Smooth muscle cell (in vitro differentiated cells): Measurements from ENCODE around the gene SPTBN4. TPM values are rescaled to one million over a fixed set of nuclear protein-coding genes. Genes with fewer than 3 reads are reported as not detected.
"Not testable (repeated sequence)": the region's sequence is repeated elsewhere in the genome, so short reads cannot be mapped to it uniquely, and the experiment has no call there.

Source experiments
- DNase-seq: peaks from one replicate; lab custom pipeline; 2025; ENCODE audit not compliant: unreplicated experiment; lab: John Stamatoyannopoulos, UW
- H2AFZ ChIP-seq: fragments of 200-600 bp; sonication (generic); 2 replicates; pipeline ENCODE4 v1.6.0; 2016; ENCODE audit warnings: antibody characterized with exemption, low read depth, mild to moderate bottlenecking
- H3F3A ChIP-seq: fragments of 200-600 bp; sonication (generic); 2 replicates; pipeline ENCODE4 v1.6.0; 2017; ENCODE audit warnings: antibody characterized with exemption, low read depth
- H3K27ac ChIP-seq: fragments of 200-600 bp; sonication (generic); 2 replicates; pipeline ENCODE4 v1.5.1; 2016; ENCODE audit warnings: low read depth, mild to moderate bottlenecking
- H3K27me3 ChIP-seq: fragments of 200-600 bp; sonication (generic); 2 replicates; pipeline ENCODE4 v1.6.1; 2016; ENCODE audit warnings: low read depth, mild to moderate bottlenecking
- H3K36me3 ChIP-seq: fragments of 200-600 bp; sonication (generic); 2 replicates; pipeline ENCODE4 v1.5.1; 2016; ENCODE audit warnings: low read depth
- H3K4me1 ChIP-seq: fragments of 200-600 bp; sonication (generic); 2 replicates; pipeline ENCODE4 v1.5.1; 2016; ENCODE audit warnings: low read depth
- H3K4me2 ChIP-seq: fragments of 200-600 bp; sonication (generic); 2 replicates; pipeline ENCODE4 v1.6.0; 2016; ENCODE audit warnings: mild to moderate bottlenecking
- H3K4me3 ChIP-seq: fragments of 200-600 bp; sonication (generic); 2 replicates; pipeline ENCODE4 v1.5.1; 2016; ENCODE audit warnings: mild to moderate bottlenecking
- H3K79me2 ChIP-seq: fragments of 200-600 bp; sonication (generic); 2 replicates; pipeline ENCODE4 v1.6.0; 2016; ENCODE audit warnings: low read depth, mild to moderate bottlenecking
- H3K9ac ChIP-seq: fragments of 200-600 bp; sonication (generic); 2 replicates; pipeline ENCODE4 v1.6.0; 2016; ENCODE audit warnings: low read depth
- H3K9me3 ChIP-seq: fragments of 200-600 bp; sonication (generic); replicated peaks from 2 replicates; pipeline ENCODE4 v1.5.1; 2016; ENCODE audit warnings: low read depth
- H4K20me1 ChIP-seq: fragments of 200-600 bp; sonication (generic); 2 replicates; pipeline ENCODE4 v1.6.0; 2016; ENCODE audit warnings: low read depth
- WGBS: methylation state at CpG from one replicate; pipeline ENCODE4 v1.1.7; 2016; ENCODE audit warnings: low lambda C conversion rate; 5-methylcytosine and 5-hydroxymethylcytosine counted together
- polyA plus RNA-seq: library from polyadenylated mRNA; unstranded; fragments of >200 nt; fragmentation: Nextera tagmentation; extraction: Ambion mirVana; gene quantifications from 2 replicates; pipeline ENCODE4 v1.2.1, GENCODE V29; 2016
- total RNA-seq: library from RNA; depleted of rRNA; stranded (reverse); fragments of >200 nt; gene quantifications from 2 replicates; pipeline ENCODE4 v1.2.3, GENCODE V29; 2014
- TF ChIP-seq, protein P1 (sequence below): fragments of 200-600 bp; sonication (generic); IDR thresholded peaks from 2 replicates; pipeline ENCODE4 v1.5.1; 2017; ENCODE audit warnings: borderline replicate concordance, mild to moderate bottlenecking, antibody characterized with exemption; ENCODE audit not compliant: insufficient read depth, poor library complexity, severe bottlenecking

The SPTBN4 gene
- total and polyA plus RNA-seq, 2 experiments from 2014 or later = 1.0 to 1.2 TPM

- TF ChIP-seq, protein P1, sequence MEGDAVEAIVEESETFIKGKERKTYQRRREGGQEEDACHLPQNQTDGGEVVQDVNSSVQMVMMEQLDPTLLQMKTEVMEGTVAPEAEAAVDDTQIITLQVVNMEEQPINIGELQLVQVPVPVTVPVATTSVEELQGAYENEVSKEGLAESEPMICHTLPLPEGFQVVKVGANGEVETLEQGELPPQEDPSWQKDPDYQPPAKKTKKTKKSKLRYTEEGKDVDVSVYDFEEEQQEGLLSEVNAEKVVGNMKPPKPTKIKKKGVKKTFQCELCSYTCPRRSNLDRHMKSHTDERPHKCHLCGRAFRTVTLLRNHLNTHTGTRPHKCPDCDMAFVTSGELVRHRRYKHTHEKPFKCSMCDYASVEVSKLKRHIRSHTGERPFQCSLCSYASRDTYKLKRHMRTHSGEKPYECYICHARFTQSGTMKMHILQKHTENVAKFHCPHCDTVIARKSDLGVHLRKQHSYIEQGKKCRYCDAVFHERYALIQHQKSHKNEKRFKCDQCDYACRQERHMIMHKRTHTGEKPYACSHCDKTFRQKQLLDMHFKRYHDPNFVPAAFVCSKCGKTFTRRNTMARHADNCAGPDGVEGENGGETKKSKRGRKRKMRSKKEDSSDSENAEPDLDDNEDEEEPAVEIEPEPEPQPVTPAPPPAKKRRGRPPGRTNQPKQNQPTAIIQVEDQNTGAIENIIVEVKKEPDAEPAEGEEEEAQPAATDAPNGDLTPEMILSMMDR = no peak
- Histone ChIP-seq H3K36me3 (no peaks in the 10 kb centered on the region), H3K9me3 (no peaks in the 10 kb centered on the region), H3K27ac (no peak overlapping the region), H3F3A (no peaks in the 10 kb centered on the region), H3K4me3 (no peak overlapping the region), H3K9ac (no peak overlapping the region), H2AFZ (no peak overlapping the region), H3K79me2 (no peaks in the 10 kb centered on the region), H4K20me1 (no peaks in the 10 kb centered on the region), H3K27me3 (no peaks in the 10 kb centered on the region), H3K4me2 (no peak overlapping the region), H3K4me1 (no peaks in the 10 kb centered on the region)
- DNase-seq = no peak
- 93% methylated on average over 22 of the region's 22 CpGs for WGBS
Measured at GRCh38 chr19:40590464-40591265, 123.9 kb downstream of the SPTBN4 start.

DNA sequence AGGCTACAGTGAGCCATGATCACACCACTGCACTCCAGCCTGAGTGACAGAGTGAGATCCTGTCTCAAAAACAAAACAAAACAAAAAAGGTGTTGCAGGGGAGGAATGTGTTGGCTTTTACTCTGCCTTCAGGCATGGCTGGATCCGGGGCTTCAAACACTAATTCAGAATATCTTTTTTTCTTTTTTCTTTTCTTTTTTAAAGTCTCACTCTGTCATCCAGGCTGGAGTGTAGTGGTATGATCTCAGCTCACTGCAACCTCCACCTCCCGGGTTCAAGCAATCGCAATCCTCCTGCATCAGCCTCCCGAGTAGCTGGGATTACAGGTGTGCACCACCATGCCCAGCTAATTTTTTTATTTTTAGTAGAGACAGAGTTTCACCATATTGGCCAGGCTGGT, 124.9 kb downstream of the SPTBN4 start:
- DNase-seq, H3K79me2 ChIP-seq, H3K9me3 ChIP-seq, H3F3A ChIP-seq, H3K4me1 ChIP-seq, H2AFZ ChIP-seq, H3K4me3 ChIP-seq, H3K4me2 ChIP-seq, H3K9ac ChIP-seq, H4K20me1 ChIP-seq, H3K36me3 ChIP-seq, H3K27ac ChIP-seq, H3K27me3 ChIP-seq: not testable (repeated sequence)
- 85% methylated on average over 4 of the region's 4 CpGs for WGBS

- H3K79me2 ChIP-seq = no peaks in the 10 kb centered on the region
- no peaks in the 10 kb centered on the region for H3K9me3 ChIP-seq
- H3K4me1 ChIP-seq = peaks cover 1% of the 10 kb centered on the region
- H3K4me2 ChIP-seq = no peak overlapping the region
- H3K4me3 ChIP-seq = no peak overlapping the region
- TF ChIP-seq, protein P1 = no peak
- H3K36me3 ChIP-seq = no peaks in the 10 kb centered on the region
- 92% methylated on average over 4 of the region's 4 CpGs for WGBS
- H4K20me1 ChIP-seq = no peaks in the 10 kb centered on the region
- H3F3A ChIP-seq = no peaks in the 10 kb centered on the region
- H2AFZ ChIP-seq = no peak overlapping the region
- no peak overlapping the region for H3K9ac ChIP-seq
- H3K27ac ChIP-seq = no peak overlapping the region
- DNase-seq = no peak
- H3K27me3 ChIP-seq = no peaks in the 10 kb centered on the region
Measured at GRCh38 chr19:40592170-40592569, 125.4 kb downstream of the SPTBN4 start.

DNA sequence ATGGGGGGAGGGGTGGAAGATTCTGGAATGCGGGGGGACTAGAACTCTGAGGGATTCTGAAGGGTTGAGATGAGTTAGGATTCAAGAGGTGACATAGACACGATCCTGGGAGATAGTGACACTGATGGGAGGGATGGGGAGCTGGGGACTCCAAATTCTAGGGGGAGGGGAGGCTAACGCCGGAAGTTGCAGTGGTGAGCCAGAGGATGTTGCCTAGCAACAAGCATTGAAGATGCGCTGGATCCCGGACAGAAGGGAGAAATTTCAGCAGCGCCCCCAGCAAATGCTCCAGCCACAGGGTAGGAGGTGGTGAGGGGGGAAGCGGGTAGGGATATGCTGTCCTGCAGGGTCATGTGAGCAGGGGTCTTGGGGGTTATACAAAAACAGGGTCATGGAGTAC, 127.5 kb downstream of the SPTBN4 start:
- Histone ChIP-seq H3K9me3 (no peaks in the 10 kb centered on the region), H3K27me3 (peaks cover 3% of the 10 kb centered on the region), H4K20me1 (peaks cover 4% of the 10 kb centered on the region), H3K4me3 (no peak overlapping the region), H3K4me2 (peak overlapping the region; percentile 61), H3K27ac (no peak overlapping the region), H3F3A (peaks cover 5% of the 10 kb centered on the region), H3K36me3 (no peaks in the 10 kb centered on the region), H3K4me1 (peaks cover 5% of the 10 kb centered on the region), H2AFZ (no peak overlapping the region), H3K79me2 (no peaks in the 10 kb centered on the region), H3K9ac (no peak overlapping the region)
- WGBS = 60% methylated on average over 8 of the region's 8 CpGs
- TF ChIP-seq, protein P1 = no peak
- DNase-seq = no peak
